HCT116 (cell line): Measurements from ENCODE around the gene NUDT8. TPM values are rescaled to one million over a fixed set of nuclear protein-coding genes. Genes with fewer than 3 reads are reported as not detected.

Experiments used
- ATAC-seq: fragments of 200-7000 bp; cut with Tn5 transposase; 2 replicates; pipeline ENCODE4 v1.9.1; 2020; ENCODE audit warnings: mild to moderate bottlenecking, moderate library complexity
- BruUV-seq: library from RNA; stranded (reverse); fragments of 400-500 nt; replicated peaks from 2 replicates; lab custom pipeline; 2021; lab: Mats Ljungman, UMichigan
- CTCF ChIA-PET: fragments of 300-600 bp; sonication (Branson Sonifier 250); formaldehyde crosslinking; loops from one replicate; lab custom pipeline; 2021; ENCODE audit warnings: antibody characterized with exemption; lab: Charles Lee
- POLR2A ChIA-PET: fragments of 300-600, 350-600 bp; sonication (Branson Sonifier 250); formaldehyde crosslinking; loops from one replicate; lab custom pipeline; 2021; ENCODE audit warnings: antibody characterized with exemption; lab: Charles Lee
- RAD21 ChIA-PET, 2 experiments: fragments of 300-600 bp; sonication (Branson Sonifier 250); formaldehyde crosslinking; loops; one replicate each; lab custom pipeline; 2023; ENCODE audit warnings: low total read pairs in 2 of 2; ENCODE audit not compliant: uncharacterized antibody in 2 of 2, unreplicated experiment in 2 of 2, low non-redundant PET in 1 of 2; lab: Charles Lee
- DNase-seq: peaks from one replicate; pipeline ENCODE4 v3.0.0-alpha.2; 2010; ENCODE audit warnings: low read depth, low spot score
- H2AFZ ChIP-seq: fragments of 200-600 bp; shearing (Covaris generic), sonication (generic); 2 replicates; pipeline ENCODE4 v1.6.1; 2017; ENCODE audit warnings: low read depth, mixed run types, mixed read lengths, antibody characterized with exemption, low read length; ENCODE audit not compliant: poor library complexity, severe bottlenecking
- H3K27ac ChIP-seq: 2 replicates; pipeline ENCODE4 v1.5.1; 2012; ENCODE audit warnings: low read depth, low read length
- H3K27me3 ChIP-seq: fragments of 200-600 bp; sonication (generic); 2 replicates; pipeline ENCODE4 v1.6.1; 2016; ENCODE audit warnings: mixed run types, low read length, mixed read lengths; ENCODE audit not compliant: insufficient read depth
- H3K36me3 ChIP-seq, 2 experiments: fragments of 200-500 bp in 1 of 2; fragments of 200-600 bp in 1 of 2; sonication (Bioruptor generic) in 1 of 2; sonication (generic) in 1 of 2; 2 replicates each; pipeline versions ENCODE4 v1.5.1 to v1.6.1; 2014 to 2016; ENCODE audit warnings: low read length in 2 of 2, inconsistent platforms in 1 of 2, mixed read lengths in 1 of 2, mixed run types in 1 of 2; ENCODE audit not compliant: insufficient read depth in 2 of 2, control insufficient read depth in 1 of 2
- H3K4me1 ChIP-seq, 2 experiments: fragments of 200-600 bp in 1 of 2; sonication (generic) in 1 of 2; 2 replicates each; pipeline versions ENCODE4 v1.5.1 to v1.6.1; 2012 to 2017; ENCODE audit warnings: low read length in 2 of 2, inconsistent platforms in 1 of 2, mild to moderate bottlenecking in 1 of 2, mixed read lengths in 1 of 2, mixed run types in 1 of 2, moderate library complexity in 1 of 2; ENCODE audit not compliant: insufficient read depth in 2 of 2, control insufficient read depth in 1 of 2
- H3K4me2 ChIP-seq: fragments of 200-600 bp; sonication (generic); 2 replicates; pipeline ENCODE4 v1.6.1; 2017; ENCODE audit warnings: mixed run types, low read length, mixed read lengths
- H3K4me3 ChIP-seq, 2 experiments: fragments of 200-600 bp in 1 of 2; sonication (generic) in 1 of 2; replicated peaks in 1 of 2; 2 replicates each; pipeline ENCODE4 v1.5.1; 2011 to 2016; ENCODE audit warnings: low read length in 2 of 2, control low read depth in 1 of 2, low read depth in 1 of 2, mild to moderate bottlenecking in 1 of 2, mixed read lengths in 1 of 2, mixed run types in 1 of 2
- H3K79me2 ChIP-seq: fragments of 200-600 bp; sonication (generic); 2 replicates; pipeline ENCODE4 v1.6.1; 2017; ENCODE audit warnings: mild to moderate bottlenecking, mixed run types, low read length, moderate library complexity, mixed read lengths; ENCODE audit not compliant: insufficient read depth
- H3K9ac ChIP-seq: fragments of 200-600 bp; sonication (generic); 2 replicates; pipeline ENCODE4 v1.6.1; 2016; ENCODE audit warnings: low read length, mixed read lengths
- H3K9me2 ChIP-seq: fragments of 200-600 bp; sonication (generic), shearing (Covaris generic); 2 replicates; pipeline ENCODE4 v1.6.1; 2017; ENCODE audit warnings: mixed run types, mild to moderate bottlenecking, moderate library complexity; ENCODE audit not compliant: insufficient read depth
- H3K9me3 ChIP-seq, 2 experiments: fragments of 200-500 bp in 1 of 2; fragments of 200-600 bp in 1 of 2; sonication (Bioruptor generic) in 1 of 2; sonication (generic) in 1 of 2; 2 replicates each; pipeline ENCODE4 v1.6.1; 2014 to 2017; ENCODE audit warnings: low read length in 2 of 2, mixed read lengths in 2 of 2, inconsistent platforms in 1 of 2, low read depth in 1 of 2, mild to moderate bottlenecking in 1 of 2, mixed run types in 1 of 2, moderate library complexity in 1 of 2; ENCODE audit not compliant: control insufficient read depth in 1 of 2, insufficient read depth in 1 of 2
- H4K20me1 ChIP-seq: fragments of 200-600 bp; sonication (generic), shearing (Covaris generic); 2 replicates; pipeline ENCODE4 v1.6.1; 2017; ENCODE audit warnings: mixed run types, mild to moderate bottlenecking, moderate library complexity; ENCODE audit not compliant: insufficient read depth
- CBX3 ChIP-seq: IDR thresholded peaks from 2 replicates; pipeline ENCODE4 v1.6.1; 2012; ENCODE audit warnings: low read depth
- CEBPB ChIP-seq: IDR thresholded peaks from 2 replicates; pipeline ENCODE4 v1.6.1; 2012; ENCODE audit warnings: low read depth
- EGR1 ChIP-seq: IDR thresholded peaks from 2 replicates; pipeline ENCODE4 v1.6.1; 2012; ENCODE audit warnings: low read depth
- ELF1 ChIP-seq: IDR thresholded peaks from 2 replicates; pipeline ENCODE4 v1.6.1; 2012; ENCODE audit warnings: low read depth, borderline replicate concordance
- EZH2 ChIP-seq: fragments of 200-600 bp; sonication (generic); IDR thresholded peaks from 2 replicates; pipeline ENCODE4 v1.6.1; 2017; ENCODE audit warnings: antibody characterized with exemption, mixed run types
- FOSL1 ChIP-seq: IDR thresholded peaks from 2 replicates; pipeline ENCODE4 v1.6.1; 2012; ENCODE audit warnings: low read depth
- JUND ChIP-seq: IDR thresholded peaks from 2 replicates; pipeline ENCODE4 v1.6.1; 2012
- POLR2AphosphoS5 ChIP-seq: IDR thresholded peaks from 2 replicates; pipeline ENCODE4 v1.6.1; 2011; ENCODE audit warnings: mild to moderate bottlenecking, low read depth, low read length, moderate library complexity
- RAD21 ChIP-seq: IDR thresholded peaks from 2 replicates; pipeline ENCODE4 v1.6.1; 2012; ENCODE audit warnings: low read depth, mild to moderate bottlenecking
- SIN3A ChIP-seq: IDR thresholded peaks from 2 replicates; pipeline ENCODE4 v1.6.1; 2012; ENCODE audit warnings: low read depth
- SP1 ChIP-seq: IDR thresholded peaks from 2 replicates; pipeline ENCODE4 v1.6.1; 2012; ENCODE audit warnings: low read depth
- SRF ChIP-seq: IDR thresholded peaks from 2 replicates; pipeline ENCODE4 v1.6.1; 2012; ENCODE audit warnings: low read depth
- TCF7L2 ChIP-seq: IDR thresholded peaks from 2 replicates; pipeline ENCODE4 v1.7.0; 2011; ENCODE audit warnings: borderline replicate concordance, inconsistent platforms; ENCODE audit not compliant: insufficient read depth, insufficient read length; ENCODE audit errors: extremely low read depth
- ZBTB33 ChIP-seq: IDR thresholded peaks from 2 replicates; pipeline ENCODE4 v1.6.1; 2011; ENCODE audit warnings: mild to moderate bottlenecking, low read length, moderate library complexity; ENCODE audit not compliant: insufficient replicate concordance; ENCODE audit errors: extremely low read depth
- ZFX ChIP-seq: fragments of 450-650 bp; IDR thresholded peaks from 2 replicates; pipeline ENCODE4 v1.6.1; 2017
- ZNF274 ChIP-seq: fragments of 200-500 bp; sonication (Bioruptor generic); IDR thresholded peaks from 2 replicates; pipeline ENCODE4 v1.6.1; 2014; ENCODE audit warnings: mild to moderate bottlenecking, low read depth, low read length, inconsistent platforms
- intact Hi-C: fragments of 100-400 bp; cut with micrococcal nuclease; formaldehyde crosslinking; loops from 2 replicates; pipeline ENCODE4 v1.10.0; 2022
- total RNA-seq: library from RNA; stranded (reverse); gene quantifications from one replicate; pipeline ENCODE4 v1.2.1, GENCODE V29; 2021; ENCODE audit not compliant: unreplicated experiment
- TF ChIP-seq, protein P1 (sequence below): IDR thresholded peaks from 2 replicates; pipeline ENCODE4 v1.6.1; 2012; ENCODE audit warnings: low read depth
- TF ChIP-seq, protein P2 (sequence below), 3 experiments: fragments of 200-600 bp in 1 of 3; sonication (generic) in 1 of 3; IDR thresholded peaks in 2 of 3; conservative IDR thresholded peaks in 1 of 3; 2 replicates each; pipeline ENCODE4 v1.5.1; 2012 to 2017; ENCODE audit warnings: low read depth in 2 of 3, low read length in 2 of 3, antibody characterized with exemption in 1 of 3, borderline replicate concordance in 1 of 3, control low read depth in 1 of 3, mild to moderate bottlenecking in 1 of 3, mixed read lengths in 1 of 3, mixed run types in 1 of 3, moderate library complexity in 1 of 3; ENCODE audit not compliant: insufficient read depth in 1 of 3
- TF ChIP-seq, protein P3 (sequence below): IDR thresholded peaks from 2 replicates; pipeline ENCODE4 v1.6.1; 2012

The NUDT8 gene
- total RNA-seq, 1 experiment from 2014 or later: 18.7 TPM

GRCh38 chr11:67647471-67647870 is 17.7 kb upstream of the NUDT8 start:
- POLR2A ChIA-PET: no interaction called here
- H2AFZ ChIP-seq: no peak overlapping the region
- ATAC-seq (no peak), DNase-seq (no peak)
- H3K79me2 ChIP-seq: no peaks in the 10 kb centered on the region
- H3K4me2 ChIP-seq: no peak overlapping the region
- H3K4me3 ChIP-seq: no peak overlapping the region
- no peak for TF ChIP-seq EZH2
- TF ChIP-seq SRF: no peak
- no peak for TF ChIP-seq JUND
- TF ChIP-seq ZNF274: no peak
- no peak for TF ChIP-seq CBX3
- TF ChIP-seq, protein P1, sequence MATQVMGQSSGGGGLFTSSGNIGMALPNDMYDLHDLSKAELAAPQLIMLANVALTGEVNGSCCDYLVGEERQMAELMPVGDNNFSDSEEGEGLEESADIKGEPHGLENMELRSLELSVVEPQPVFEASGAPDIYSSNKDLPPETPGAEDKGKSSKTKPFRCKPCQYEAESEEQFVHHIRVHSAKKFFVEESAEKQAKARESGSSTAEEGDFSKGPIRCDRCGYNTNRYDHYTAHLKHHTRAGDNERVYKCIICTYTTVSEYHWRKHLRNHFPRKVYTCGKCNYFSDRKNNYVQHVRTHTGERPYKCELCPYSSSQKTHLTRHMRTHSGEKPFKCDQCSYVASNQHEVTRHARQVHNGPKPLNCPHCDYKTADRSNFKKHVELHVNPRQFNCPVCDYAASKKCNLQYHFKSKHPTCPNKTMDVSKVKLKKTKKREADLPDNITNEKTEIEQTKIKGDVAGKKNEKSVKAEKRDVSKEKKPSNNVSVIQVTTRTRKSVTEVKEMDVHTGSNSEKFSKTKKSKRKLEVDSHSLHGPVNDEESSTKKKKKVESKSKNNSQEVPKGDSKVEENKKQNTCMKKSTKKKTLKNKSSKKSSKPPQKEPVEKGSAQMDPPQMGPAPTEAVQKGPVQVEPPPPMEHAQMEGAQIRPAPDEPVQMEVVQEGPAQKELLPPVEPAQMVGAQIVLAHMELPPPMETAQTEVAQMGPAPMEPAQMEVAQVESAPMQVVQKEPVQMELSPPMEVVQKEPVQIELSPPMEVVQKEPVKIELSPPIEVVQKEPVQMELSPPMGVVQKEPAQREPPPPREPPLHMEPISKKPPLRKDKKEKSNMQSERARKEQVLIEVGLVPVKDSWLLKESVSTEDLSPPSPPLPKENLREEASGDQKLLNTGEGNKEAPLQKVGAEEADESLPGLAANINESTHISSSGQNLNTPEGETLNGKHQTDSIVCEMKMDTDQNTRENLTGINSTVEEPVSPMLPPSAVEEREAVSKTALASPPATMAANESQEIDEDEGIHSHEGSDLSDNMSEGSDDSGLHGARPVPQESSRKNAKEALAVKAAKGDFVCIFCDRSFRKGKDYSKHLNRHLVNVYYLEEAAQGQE: no peak
- no peak for TF ChIP-seq SP1
- TF ChIP-seq, protein P2, sequence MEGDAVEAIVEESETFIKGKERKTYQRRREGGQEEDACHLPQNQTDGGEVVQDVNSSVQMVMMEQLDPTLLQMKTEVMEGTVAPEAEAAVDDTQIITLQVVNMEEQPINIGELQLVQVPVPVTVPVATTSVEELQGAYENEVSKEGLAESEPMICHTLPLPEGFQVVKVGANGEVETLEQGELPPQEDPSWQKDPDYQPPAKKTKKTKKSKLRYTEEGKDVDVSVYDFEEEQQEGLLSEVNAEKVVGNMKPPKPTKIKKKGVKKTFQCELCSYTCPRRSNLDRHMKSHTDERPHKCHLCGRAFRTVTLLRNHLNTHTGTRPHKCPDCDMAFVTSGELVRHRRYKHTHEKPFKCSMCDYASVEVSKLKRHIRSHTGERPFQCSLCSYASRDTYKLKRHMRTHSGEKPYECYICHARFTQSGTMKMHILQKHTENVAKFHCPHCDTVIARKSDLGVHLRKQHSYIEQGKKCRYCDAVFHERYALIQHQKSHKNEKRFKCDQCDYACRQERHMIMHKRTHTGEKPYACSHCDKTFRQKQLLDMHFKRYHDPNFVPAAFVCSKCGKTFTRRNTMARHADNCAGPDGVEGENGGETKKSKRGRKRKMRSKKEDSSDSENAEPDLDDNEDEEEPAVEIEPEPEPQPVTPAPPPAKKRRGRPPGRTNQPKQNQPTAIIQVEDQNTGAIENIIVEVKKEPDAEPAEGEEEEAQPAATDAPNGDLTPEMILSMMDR (IDR thresholded peaks at IDR 0.05 in 2 of 3, conservative IDR thresholded peaks at IDR 0.05 in 1 of 3; ENCODE audit: borderline replicate concordance in 1 of 3, insufficient read depth in 1 of 3, low read depth in 2 of 3, low read length in 2 of 3): no peak
- no peak for TF ChIP-seq ELF1
- no peak for TF ChIP-seq EGR1
- no peak for TF ChIP-seq FOSL1
- TF ChIP-seq, protein P3, sequence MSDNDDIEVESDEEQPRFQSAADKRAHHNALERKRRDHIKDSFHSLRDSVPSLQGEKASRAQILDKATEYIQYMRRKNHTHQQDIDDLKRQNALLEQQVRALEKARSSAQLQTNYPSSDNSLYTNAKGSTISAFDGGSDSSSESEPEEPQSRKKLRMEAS: no peak
- no peak for TF ChIP-seq SIN3A
- TF ChIP-seq CEBPB: no peak
- TF ChIP-seq ZFX: no peak
- no peak for TF ChIP-seq RAD21
- TF ChIP-seq POLR2AphosphoS5: no peak
- no peak for TF ChIP-seq TCF7L2
- TF ChIP-seq ZBTB33: no peak
- no TSS peak for BruUV-seq
- no peaks in the 10 kb centered on the region for H4K20me1 ChIP-seq
- no peak overlapping the region for H3K27ac ChIP-seq
- H3K9me3 ChIP-seq: no peaks in the 10 kb centered on the region; a peak in 2 of 4 replicates
- H3K9me2 ChIP-seq: no peaks in the 10 kb centered on the region
- RAD21 ChIA-PET: no interaction called here
- H3K9ac ChIP-seq: no peak overlapping the region
- no peaks in the 10 kb centered on the region for H3K36me3 ChIP-seq
- H3K4me1 ChIP-seq: peaks cover 2 to 17% of the 10 kb centered on the region in 2 experiments; a peak in 3 of 4 replicates
- CTCF ChIA-PET: interaction anchor here (2.0 kb wide), 1 partner anchor 12 kb away, joined by 10 read pairs; no protein-coding TSS in a partner anchor
- H3K27me3 ChIP-seq: no peaks in the 10 kb centered on the region
- intact Hi-C loops: loop anchor here (10.0 kb wide), 1 partner anchor 157 kb away; no protein-coding TSS in a partner anchor
